Gastrocnemius medialis (tissue), 4 donors: ENCODE measurements around the gene NEMF.

ENCODE experiments used
- POLR2A ChIP-seq, 2 donors: fragments of 450-650 bp; IDR thresholded peaks; one replicate each; pipeline ENCODE4 v1.6.1; 2017; ENCODE audit warnings: antibody characterized with exemption in 2 of 2, mild to moderate bottlenecking in 2 of 2, moderate library complexity in 2 of 2
- TF ChIP-seq, protein P1 (sequence below), 5 experiments: fragments of 450-650 bp in 3 of 5; fragments of 200-600 bp in 2 of 5; sonication (generic) in 2 of 5; IDR thresholded peaks in 4 of 5; conservative IDR thresholded peaks in 1 of 5; 1 replicate in 4 of 5; 2 replicates in 1 of 5; pipeline ENCODE4 v1.5.1; 2016 to 2019; ENCODE audit warnings: antibody characterized with exemption in 5 of 5, mild to moderate bottlenecking in 3 of 5, moderate library complexity in 3 of 5

DNA sequence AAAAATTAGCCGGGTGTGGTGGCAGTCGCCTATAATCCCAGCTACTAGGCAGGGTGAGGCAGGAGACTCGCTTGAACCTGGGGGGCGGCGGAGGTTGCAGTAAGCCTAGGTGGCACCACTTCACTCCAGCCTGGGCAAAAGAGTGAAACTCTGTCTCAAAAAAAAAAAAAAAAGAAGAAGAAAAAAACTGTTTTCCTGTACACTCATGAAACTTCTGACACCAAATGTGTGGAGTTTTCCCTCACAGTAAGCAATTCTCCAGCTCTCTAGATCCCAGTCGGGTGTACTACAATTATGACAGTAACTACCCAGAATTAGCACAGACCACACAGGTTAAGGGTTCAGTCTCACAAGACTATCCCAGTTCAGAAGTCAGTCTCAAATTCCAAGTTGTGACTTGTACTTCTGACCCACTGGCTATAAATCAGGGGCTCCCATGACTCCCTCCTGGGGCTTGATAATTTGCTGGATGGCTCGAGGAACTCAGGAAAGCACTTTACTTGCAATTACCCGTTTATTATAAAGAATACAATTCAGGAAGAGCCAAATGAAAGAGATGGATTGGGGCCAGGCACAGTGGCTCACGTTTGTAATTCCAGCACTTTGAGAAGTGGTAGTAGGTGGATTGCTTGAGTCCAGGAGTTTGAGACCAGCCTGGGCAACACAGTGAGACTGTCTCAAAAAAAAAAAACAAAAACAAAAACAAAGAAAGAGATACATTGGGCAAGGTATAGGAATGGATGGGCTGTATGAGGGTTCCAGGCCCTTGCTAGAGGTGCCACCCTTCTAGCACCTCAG is 27.9 kb upstream of the NEMF start:
- TF ChIP-seq, protein P1, sequence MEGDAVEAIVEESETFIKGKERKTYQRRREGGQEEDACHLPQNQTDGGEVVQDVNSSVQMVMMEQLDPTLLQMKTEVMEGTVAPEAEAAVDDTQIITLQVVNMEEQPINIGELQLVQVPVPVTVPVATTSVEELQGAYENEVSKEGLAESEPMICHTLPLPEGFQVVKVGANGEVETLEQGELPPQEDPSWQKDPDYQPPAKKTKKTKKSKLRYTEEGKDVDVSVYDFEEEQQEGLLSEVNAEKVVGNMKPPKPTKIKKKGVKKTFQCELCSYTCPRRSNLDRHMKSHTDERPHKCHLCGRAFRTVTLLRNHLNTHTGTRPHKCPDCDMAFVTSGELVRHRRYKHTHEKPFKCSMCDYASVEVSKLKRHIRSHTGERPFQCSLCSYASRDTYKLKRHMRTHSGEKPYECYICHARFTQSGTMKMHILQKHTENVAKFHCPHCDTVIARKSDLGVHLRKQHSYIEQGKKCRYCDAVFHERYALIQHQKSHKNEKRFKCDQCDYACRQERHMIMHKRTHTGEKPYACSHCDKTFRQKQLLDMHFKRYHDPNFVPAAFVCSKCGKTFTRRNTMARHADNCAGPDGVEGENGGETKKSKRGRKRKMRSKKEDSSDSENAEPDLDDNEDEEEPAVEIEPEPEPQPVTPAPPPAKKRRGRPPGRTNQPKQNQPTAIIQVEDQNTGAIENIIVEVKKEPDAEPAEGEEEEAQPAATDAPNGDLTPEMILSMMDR (IDR thresholded peaks at IDR 0.05 in 4 of 5, conservative IDR thresholded peaks at IDR 0.05 in 1 of 5): no peak
- TF ChIP-seq POLR2A (IDR thresholded peaks at IDR 0.05): no peak
